Mesothelial cell of epicardium (in vitro differentiated cells): ENCODE measurements around the gene PPP2R2C. TPM values are rescaled to one million over a fixed set of nuclear protein-coding genes. Genes with fewer than 3 reads are reported as not detected.

ENCODE experiments used
- DNase-seq, 2 experiments: peaks; one replicate each; pipeline ENCODE4 v3.0.0; 2021; ENCODE audit warnings: low spot score in 2 of 2; ENCODE audit not compliant: unreplicated experiment in 2 of 2
- H3K27ac Mint-ChIP-seq: 2 replicates; pipeline ENCODE4 v1.8.0; 2021; ENCODE audit warnings: mixed read lengths
- H3K27me3 Mint-ChIP-seq: 2 replicates; pipeline ENCODE4 v1.8.0; 2021; ENCODE audit warnings: low read depth, mixed read lengths
- H3K36me3 Mint-ChIP-seq: 2 replicates; pipeline ENCODE4 v1.8.0; 2021; ENCODE audit warnings: mixed read lengths
- H3K4me1 Mint-ChIP-seq: 2 replicates; pipeline ENCODE4 v1.8.0; 2021; ENCODE audit warnings: mixed read lengths
- H3K4me3 Mint-ChIP-seq: 2 replicates; pipeline ENCODE4 v1.8.0; 2021; ENCODE audit warnings: mild to moderate bottlenecking, moderate library complexity, mixed read lengths
- H3K9me3 Mint-ChIP-seq: 2 replicates; pipeline ENCODE4 v1.8.0; 2021; ENCODE audit warnings: mixed read lengths
- total RNA-seq: library from RNA; stranded (reverse); gene quantifications from 3 replicates; pipeline ENCODE4 v1.2.1, GENCODE V29; 2021
- TF ChIP-seq, protein P1 (sequence below): fragments of 200-600 bp; sonication (generic); IDR thresholded peaks from one replicate; pipeline ENCODE4 v1.5.0; 2021; ENCODE audit warnings: antibody characterized with exemption; ENCODE audit not compliant: unreplicated experiment

The PPP2R2C gene
- total RNA-seq, 1 donor from 2014 or later, result 5.2 TPM

DNA sequence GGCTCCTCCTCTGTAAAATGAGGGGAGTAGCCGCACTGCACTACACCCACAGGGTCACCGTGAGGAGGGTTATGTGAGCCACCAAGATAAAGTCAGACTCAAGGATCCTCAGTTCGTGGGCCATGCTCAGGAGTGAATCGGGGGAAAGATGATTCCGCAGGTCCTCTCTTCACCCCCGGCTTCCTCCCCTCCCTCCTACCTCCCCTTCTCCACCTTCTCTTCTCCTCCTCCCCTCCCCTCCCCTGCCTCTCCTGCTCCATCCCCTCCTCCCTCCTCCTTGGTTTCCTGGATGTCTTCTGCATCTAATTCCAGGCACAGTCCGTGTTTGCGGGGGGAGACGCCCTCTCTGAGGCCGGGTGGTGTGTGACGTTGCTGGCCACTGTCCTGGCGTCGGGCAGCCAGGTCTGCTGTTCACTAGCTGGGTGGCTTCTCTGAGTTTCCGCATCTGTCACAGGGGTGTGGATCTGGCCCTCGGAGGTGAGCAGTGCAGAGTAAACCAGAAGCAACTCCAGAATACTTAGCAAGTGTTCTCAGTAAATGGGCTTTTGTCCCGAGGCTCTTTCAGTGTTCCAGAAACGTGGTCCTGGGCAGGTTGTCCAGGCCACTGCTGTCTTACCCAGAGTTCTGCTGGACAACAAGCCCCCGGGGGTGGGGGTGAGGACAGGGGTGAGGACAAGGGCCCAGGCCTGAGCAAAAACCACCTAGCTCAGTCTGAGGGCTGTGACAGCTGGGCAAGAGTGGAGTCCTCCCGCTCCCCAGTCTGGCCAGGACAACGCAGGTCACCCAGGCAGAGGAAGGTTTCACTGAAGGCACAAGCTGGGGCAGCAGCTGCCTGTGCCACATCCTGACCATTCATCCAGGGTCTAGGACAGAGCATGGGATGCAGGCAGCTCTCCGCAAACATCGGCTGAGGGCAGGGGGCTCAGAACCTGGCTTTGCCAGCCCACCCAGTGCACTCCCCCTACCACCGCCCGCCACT lies 92.4 kb downstream of the PPP2R2C start:
- no peaks in the 10 kb centered on the region for H3K36me3 Mint-ChIP-seq
- H3K4me1 Mint-ChIP-seq, result no peaks in the 10 kb centered on the region
- DNase-seq, result no peak
- no peaks in the 10 kb centered on the region for H3K9me3 Mint-ChIP-seq
- no peak overlapping the region for H3K4me3 Mint-ChIP-seq
- peaks cover 20% of the 10 kb centered on the region for H3K27me3 Mint-ChIP-seq
- TF ChIP-seq, protein P1, sequence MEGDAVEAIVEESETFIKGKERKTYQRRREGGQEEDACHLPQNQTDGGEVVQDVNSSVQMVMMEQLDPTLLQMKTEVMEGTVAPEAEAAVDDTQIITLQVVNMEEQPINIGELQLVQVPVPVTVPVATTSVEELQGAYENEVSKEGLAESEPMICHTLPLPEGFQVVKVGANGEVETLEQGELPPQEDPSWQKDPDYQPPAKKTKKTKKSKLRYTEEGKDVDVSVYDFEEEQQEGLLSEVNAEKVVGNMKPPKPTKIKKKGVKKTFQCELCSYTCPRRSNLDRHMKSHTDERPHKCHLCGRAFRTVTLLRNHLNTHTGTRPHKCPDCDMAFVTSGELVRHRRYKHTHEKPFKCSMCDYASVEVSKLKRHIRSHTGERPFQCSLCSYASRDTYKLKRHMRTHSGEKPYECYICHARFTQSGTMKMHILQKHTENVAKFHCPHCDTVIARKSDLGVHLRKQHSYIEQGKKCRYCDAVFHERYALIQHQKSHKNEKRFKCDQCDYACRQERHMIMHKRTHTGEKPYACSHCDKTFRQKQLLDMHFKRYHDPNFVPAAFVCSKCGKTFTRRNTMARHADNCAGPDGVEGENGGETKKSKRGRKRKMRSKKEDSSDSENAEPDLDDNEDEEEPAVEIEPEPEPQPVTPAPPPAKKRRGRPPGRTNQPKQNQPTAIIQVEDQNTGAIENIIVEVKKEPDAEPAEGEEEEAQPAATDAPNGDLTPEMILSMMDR, result no peak
- no peak overlapping the region for H3K27ac Mint-ChIP-seq

DNA sequence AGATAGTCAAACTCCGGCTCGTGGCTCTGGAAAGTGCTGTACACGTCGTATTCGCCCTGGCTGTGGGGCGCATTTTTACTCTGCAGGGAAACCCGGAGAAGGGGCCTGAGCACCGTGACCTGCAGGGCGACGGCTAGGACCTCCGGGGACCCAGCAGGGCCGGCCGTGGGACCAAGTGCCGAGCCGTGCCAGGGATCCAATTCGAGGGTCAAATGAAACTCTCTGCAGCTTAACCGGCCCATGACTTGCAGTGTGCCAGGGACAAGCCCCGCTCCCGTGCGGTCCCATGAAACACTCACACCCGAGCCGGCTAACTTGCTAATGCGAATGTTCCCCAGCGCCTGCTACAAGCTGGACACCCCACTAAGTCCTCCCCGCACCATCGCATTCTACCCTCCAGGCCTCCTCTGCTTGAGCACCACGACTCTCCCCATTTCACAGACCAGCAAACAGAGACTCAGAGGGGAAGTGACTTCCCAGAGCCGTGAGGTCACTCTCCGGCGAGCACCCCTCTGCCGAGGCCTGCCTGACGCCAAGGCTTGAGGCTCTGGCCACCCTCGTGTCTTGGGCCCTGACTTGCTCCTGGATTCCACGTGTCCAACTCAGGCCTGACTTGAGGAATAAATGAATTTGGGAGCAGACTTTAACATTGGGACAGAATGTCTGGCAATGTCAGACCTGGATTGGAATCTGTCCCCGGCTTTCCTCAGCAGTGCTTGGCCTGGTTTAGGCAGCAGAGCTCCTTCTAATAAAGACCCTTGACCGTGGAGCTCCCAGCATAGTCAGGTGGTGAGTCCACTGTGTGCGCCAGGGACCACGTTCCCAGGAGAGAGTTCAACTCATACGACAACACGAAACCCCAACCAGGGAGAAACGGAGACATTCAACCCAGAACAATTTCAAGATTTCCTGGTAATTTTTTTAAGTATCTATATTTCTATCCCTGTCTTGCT lies 93.6 kb downstream of the PPP2R2C start:
- H3K4me3 Mint-ChIP-seq, result no peak overlapping the region
- no peak for DNase-seq
- H3K4me1 Mint-ChIP-seq, result no peaks in the 10 kb centered on the region
- peaks cover 20% of the 10 kb centered on the region for H3K27me3 Mint-ChIP-seq
- H3K36me3 Mint-ChIP-seq, result no peaks in the 10 kb centered on the region
- TF ChIP-seq, protein P1, result no peak
- no peaks in the 10 kb centered on the region for H3K9me3 Mint-ChIP-seq
- H3K27ac Mint-ChIP-seq, result no peak overlapping the region

DNA sequence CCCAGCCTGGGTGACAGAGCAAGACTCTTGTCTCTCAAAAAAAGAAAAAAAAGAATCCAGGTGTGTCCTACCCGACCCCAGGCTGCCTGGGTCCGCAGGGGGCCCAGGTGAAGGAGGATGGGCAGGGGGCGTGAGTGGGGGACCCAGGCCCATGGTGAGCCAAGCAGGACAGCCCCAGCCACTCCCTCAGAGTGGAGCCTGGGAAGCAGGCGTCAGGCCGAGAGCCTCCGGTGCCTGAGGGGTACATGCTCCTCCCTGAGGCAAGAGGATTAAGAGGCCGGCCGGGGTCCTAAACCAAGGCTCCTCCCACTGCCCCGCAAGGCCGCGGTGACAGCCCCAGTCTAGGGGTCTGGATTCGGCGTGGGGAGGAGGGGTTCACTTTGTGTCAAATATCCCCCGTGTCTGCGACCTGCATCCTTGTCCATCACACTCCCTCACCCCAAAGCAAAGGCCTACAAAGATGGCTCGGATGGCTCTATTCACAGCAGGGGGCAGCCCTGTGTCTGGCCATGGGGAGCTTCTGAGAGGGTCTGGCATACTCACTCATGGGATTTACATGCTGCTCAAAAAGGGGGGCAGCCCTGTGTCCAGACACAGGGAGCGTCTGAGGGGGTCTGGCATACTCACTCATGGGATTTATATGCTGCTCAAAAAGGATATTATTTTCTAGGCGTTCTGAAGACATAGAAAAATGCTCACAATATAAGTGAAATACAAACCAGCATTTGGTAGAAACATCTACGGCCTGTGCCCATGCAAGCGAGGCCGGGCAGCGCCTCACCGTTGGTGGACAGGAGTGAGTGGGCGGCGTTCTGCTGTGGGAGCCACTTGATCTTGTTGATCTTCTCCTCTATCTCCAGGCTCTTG lies 94.6 kb downstream of the PPP2R2C start:
- peaks cover 19% of the 10 kb centered on the region for H3K27me3 Mint-ChIP-seq
- TF ChIP-seq, protein P1, result no peak
- no peaks in the 10 kb centered on the region for H3K9me3 Mint-ChIP-seq
- H3K4me3 Mint-ChIP-seq, result no peak overlapping the region
- no peaks in the 10 kb centered on the region for H3K36me3 Mint-ChIP-seq
- no peak for DNase-seq
- H3K4me1 Mint-ChIP-seq, result no peaks in the 10 kb centered on the region
- no peak overlapping the region for H3K27ac Mint-ChIP-seq

DNA sequence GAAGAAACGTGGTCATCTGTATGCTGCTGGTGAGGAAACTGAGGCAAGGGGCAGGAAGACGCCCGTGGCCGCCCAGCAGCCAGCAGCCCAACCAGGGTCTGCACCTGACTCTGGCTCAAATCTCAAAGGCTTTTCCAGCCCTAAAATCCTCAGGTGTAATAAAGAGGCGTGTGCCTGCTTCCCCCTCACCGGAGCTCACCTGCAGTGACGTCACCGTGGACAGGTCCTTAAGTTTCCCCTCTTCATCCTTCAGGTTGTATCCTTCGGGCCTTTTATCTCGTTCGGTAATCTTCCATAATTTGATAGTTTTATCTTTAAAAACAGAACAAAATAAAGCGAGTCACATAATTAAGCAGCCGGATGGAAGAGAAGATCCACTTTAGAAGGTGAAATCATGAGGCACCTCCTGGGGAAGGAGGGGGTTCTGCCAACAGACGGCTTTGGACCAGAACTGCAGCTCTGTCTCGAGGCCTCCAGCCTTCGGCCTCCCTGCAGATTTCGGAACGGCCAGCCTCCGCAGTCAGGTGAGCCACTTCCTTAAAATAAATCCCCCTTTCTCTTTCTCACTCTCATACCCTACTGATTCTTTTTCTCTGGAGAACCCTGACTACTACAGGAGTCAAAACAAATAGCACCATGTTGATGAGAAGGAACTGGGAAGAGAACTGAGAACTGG lies 96.7 kb downstream of the PPP2R2C start:
- Mint-ChIP-seq H3K27me3 (peaks cover 24% of the 10 kb centered on the region), H3K36me3 (no peaks in the 10 kb centered on the region), H3K27ac (no peak overlapping the region), H3K4me1 (no peaks in the 10 kb centered on the region), H3K4me3 (no peak overlapping the region), H3K9me3 (no peaks in the 10 kb centered on the region)
- TF ChIP-seq, protein P1, result no peak
- DNase-seq, result no peak

DNA sequence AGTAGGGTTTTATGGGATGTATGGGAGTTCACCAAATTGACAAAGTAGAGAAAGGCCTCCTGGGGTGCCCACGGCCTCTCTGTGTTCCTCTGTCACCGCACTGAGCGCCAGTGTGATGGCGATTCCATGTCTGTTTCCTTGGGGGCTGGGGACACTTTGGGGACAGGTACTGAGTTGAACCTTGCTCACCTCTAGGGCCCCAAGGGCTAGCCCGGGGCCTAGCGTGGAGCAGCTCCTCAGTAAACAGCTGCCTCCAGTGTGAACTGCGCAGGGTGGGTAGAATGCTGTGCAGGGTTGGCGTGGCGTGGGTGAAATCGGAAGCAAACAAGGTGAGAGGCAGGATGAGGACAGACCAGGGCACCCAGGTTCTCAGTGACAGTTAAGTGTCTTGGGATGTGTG lies 97.8 kb downstream of the PPP2R2C start:
- H3K4me3 Mint-ChIP-seq, result no peak overlapping the region
- H3K27me3 Mint-ChIP-seq, result peaks cover 24% of the 10 kb centered on the region
- no peaks in the 10 kb centered on the region for H3K9me3 Mint-ChIP-seq
- no peak overlapping the region for H3K27ac Mint-ChIP-seq
- no peaks in the 10 kb centered on the region for H3K36me3 Mint-ChIP-seq
- H3K4me1 Mint-ChIP-seq, result no peaks in the 10 kb centered on the region
- no peak for DNase-seq
- TF ChIP-seq, protein P1, result no peak
